K562 (cell line): ENCODE measurements around the gene CLNK. TPM values are rescaled to one million over a fixed set of nuclear protein-coding genes. Genes with fewer than 3 reads are reported as not detected.

Source experiments
- ATAC-seq: fragments of 200-7000 bp; cut with Tn5 transposase; 3 replicates; pipeline ENCODE4 v1.9.1; 2020; ENCODE audit warnings: moderate library complexity
- BruUV-seq: library from RNA; stranded (reverse); fragments of 400-500 nt; replicated peaks from 2 replicates; lab custom pipeline; 2021; lab: Mats Ljungman, UMichigan
- CTCF ChIA-PET: fragments of 300-600 bp; formaldehyde crosslinking; extraction: SDS; loops from one replicate; lab custom pipeline; 2021; ENCODE audit warnings: low intra/inter-chr PET ratio; lab: Yijun Ruan, JAX
- POLR2A ChIA-PET: fragments of 300-600, 350-650 bp; sonication (Branson Sonifier 250); formaldehyde crosslinking; extraction: SDS; loops from one replicate; lab custom pipeline; 2021; ENCODE audit warnings: antibody characterized with exemption, inconsistent platforms; lab: Yijun Ruan, JAX
- DNase-seq, 4 experiments: peaks; one replicate each; pipeline versions ENCODE4 v3.0.0 to v3.0.0-alpha.2; 2011 to 2018; ENCODE audit warnings: low spot score in 3 of 4, mixed read lengths in 3 of 4; ENCODE audit errors: extremely low read depth in 1 of 4
- FAIRE-seq: peaks from 2 replicates; lab custom pipeline; 2011; peaks lifted over from hg19 to GRCh38; lab: Jason Lieb, UNC
- H2AFZ ChIP-seq: 2 replicates; pipeline ENCODE4 v1.6.0; 2011; ENCODE audit warnings: low read depth, low read length, control low read depth, inconsistent platforms
- H3K27ac ChIP-seq: fragments of 200-600 bp; 3 replicates; pipeline ENCODE4 v1.8.0; 2011; ENCODE audit warnings: low read depth, mild to moderate bottlenecking, control low read depth, inconsistent platforms, low read length, moderate library complexity, mixed read lengths; ENCODE audit errors: extremely low read depth
- H3K27me3 ChIP-seq, 2 experiments: fragments of 300-600 bp in 1 of 2; 2 replicates in 1 of 2; 3 replicates in 1 of 2; pipeline versions ENCODE4 v1.6.0 to v1.8.0; 2011; ENCODE audit warnings: inconsistent platforms in 2 of 2, low read length in 2 of 2, mild to moderate bottlenecking in 1 of 2, mixed read lengths in 1 of 2, moderate library complexity in 1 of 2; ENCODE audit not compliant: control insufficient read depth in 2 of 2, insufficient read depth in 2 of 2
- H3K36me3 ChIP-seq: fragments of 300-600 bp; 3 replicates; pipeline ENCODE4 v1.8.0; 2011; ENCODE audit warnings: mild to moderate bottlenecking, low read length, inconsistent platforms; ENCODE audit not compliant: control insufficient read depth, insufficient read depth
- H3K4me1 ChIP-seq, 2 experiments: fragments of 200-600 bp in 1 of 2; replicated peaks in 1 of 2; 2 replicates in 1 of 2; 3 replicates in 1 of 2; pipeline versions ENCODE4 v1.5.1 to v1.8.0; 2011; ENCODE audit warnings: inconsistent platforms in 2 of 2, low read length in 2 of 2, mild to moderate bottlenecking in 1 of 2, mixed read lengths in 1 of 2, moderate library complexity in 1 of 2; ENCODE audit not compliant: control insufficient read depth in 2 of 2, insufficient read depth in 2 of 2
- H3K4me2 ChIP-seq: 2 replicates; pipeline ENCODE4 v1.6.1; 2011; ENCODE audit warnings: low read length, control low read depth, inconsistent platforms, mixed read lengths; ENCODE audit not compliant: insufficient read depth
- H3K4me3 ChIP-seq: fragments of 200-600 bp; sonication (generic), shearing (Covaris generic); 2 replicates; pipeline ENCODE4 v1.5.1; 2016; ENCODE audit warnings: control low read depth, inconsistent platforms
- H3K79me2 ChIP-seq: fragments of 200-600 bp; 3 replicates; pipeline ENCODE4 v1.8.0; 2011; ENCODE audit warnings: low read length, inconsistent platforms; ENCODE audit not compliant: control insufficient read depth, insufficient read depth
- H3K9ac ChIP-seq, 2 experiments: 2 replicates each; pipeline versions ENCODE4 v1.6.0 to v1.6.1; 2011; ENCODE audit warnings: low read depth in 2 of 2, low read length in 2 of 2, control low read depth in 1 of 2, inconsistent platforms in 1 of 2, mild to moderate bottlenecking in 1 of 2, mixed read lengths in 1 of 2; ENCODE audit not compliant: insufficient read depth in 1 of 2
- H3K9me1 ChIP-seq: one replicate; pipeline ENCODE4 v1.6.0; 2011; ENCODE audit warnings: inconsistent platforms, mild to moderate bottlenecking, low read length, moderate library complexity; ENCODE audit not compliant: control insufficient read depth, insufficient read depth
- H3K9me3 ChIP-seq: replicated peaks from 2 replicates; pipeline ENCODE4 v1.5.1; 2011; ENCODE audit warnings: low read depth, low read length, inconsistent platforms; ENCODE audit not compliant: control insufficient read depth, insufficient read depth
- H4K20me1 ChIP-seq: replicated peaks from 2 replicates; pipeline ENCODE4 v1.6.1; 2011; ENCODE audit warnings: low read length, inconsistent platforms, mixed read lengths; ENCODE audit not compliant: control insufficient read depth, insufficient read depth
- CBX1 ChIP-seq: sonication (generic); IDR thresholded peaks from 2 replicates; pipeline ENCODE4 v1.6.1; 2016; ENCODE audit warnings: antibody characterized with exemption, low read depth, mild to moderate bottlenecking
- DNMT1 ChIP-seq: fragments of 450-650 bp; IDR thresholded peaks from 2 replicates; pipeline ENCODE4 v1.6.1; 2016; ENCODE audit warnings: antibody characterized with exemption, mild to moderate bottlenecking
- ESRRB ChIP-seq: fragments of 250-450 bp; sonication (Bioruptor Pico); IDR thresholded peaks from 2 replicates; pipeline ENCODE4 v1.5.0; 2020; ENCODE audit warnings: mild to moderate bottlenecking, moderate library complexity, borderline replicate concordance
- HDAC2 ChIP-seq: fragments of 450-650 bp; IDR thresholded peaks from 2 replicates; pipeline ENCODE4 v1.6.1; 2016; ENCODE audit warnings: mild to moderate bottlenecking
- NCOA6 ChIP-seq: fragments of 450-650 bp; IDR thresholded peaks from 2 replicates; pipeline ENCODE4 v1.6.1; 2017; ENCODE audit warnings: mild to moderate bottlenecking
- SMARCA5 ChIP-seq: fragments of 450-650 bp; IDR thresholded peaks from 2 replicates; pipeline ENCODE4 v1.6.1; 2016
- SRSF7 ChIP-seq: fragments of 200-400 bp; formaldehyde crosslinking; optimal IDR thresholded peaks from 2 replicates; pipeline ENCODE3; 2017; ENCODE audit warnings: mild to moderate bottlenecking, low read depth, low read length
- ZNF507 ChIP-seq: conservative IDR thresholded peaks from 2 replicates; pipeline ENCODE4 v1.6.1; 2017; ENCODE audit warnings: missing genetic modification characterization, missing compliant biosample characterization
- ZNF586 ChIP-seq: fragments of 450-650 bp; formaldehyde crosslinking; conservative IDR thresholded peaks from 2 replicates; pipeline ENCODE4 v1.4.0; 2020; ENCODE audit warnings: mild to moderate bottlenecking, moderate library complexity
- ZNF589 ChIP-seq: fragments of 200-800 bp; sonication (Bioruptor generic); IDR thresholded peaks from 2 replicates; pipeline ENCODE4 v1.6.1; 2016; ENCODE audit warnings: low read depth, missing genetic modification characterization, missing compliant biosample characterization
- WGBS: fragments of 100-300 bp; shearing (Covaris generic); methylation state at CpG from one replicate; pipeline ENCODE4 v1.1.6; 2016; ENCODE audit warnings: low coverage, mixed read lengths; ENCODE audit not compliant: insufficient coverage; ENCODE audit errors: missing lambda C conversion rate; 5-methylcytosine and 5-hydroxymethylcytosine counted together
- in situ Hi-C: fragments of 300-500 bp; cut with MboI; formaldehyde crosslinking; loops from 4 replicates; pipeline ENCODE4 v1.15.0; 2018; ENCODE audit warnings: inconsistent platforms, mixed read lengths
- intact Hi-C: fragments of 100-400 bp; cut with micrococcal nuclease; formaldehyde crosslinking; loops from 2 replicates; pipeline ENCODE4 v1.14.2; 2022
- polyA plus RNA-seq, 8 experiments: library from polyadenylated mRNA; depleted of rRNA in 4 of 8; stranded (reverse) in 5 of 8; unstranded in 3 of 8; fragments of >200 nt; fragmentation: Nextera tagmentation in 2 of 8; fragmentation: Illumina TruSeq in 1 of 8; extraction: Ambion mirVana in 2 of 8; extraction: Trizol in 1 of 8; gene quantifications; 2 replicates each; pipeline versions ENCODE4 v1.2.1 to v1.2.3, GENCODE V29; 2011 to 2014; ENCODE audit warnings: inconsistent platforms in 1 of 8, missing spikeins in 1 of 8
- total RNA-seq, 7 experiments: library from RNA; depleted of rRNA in 6 of 7; stranded (reverse); fragments of >200 nt in 6 of 7; fragmentation: Illumina TruSeq in 2 of 7; extraction: Trizol in 2 of 7; gene quantifications; 2 replicates each; pipeline versions ENCODE4 v1.2.1 to v1.2.3, GENCODE V29; 2011 to 2021; ENCODE audit warnings: low replicate concordance in 1 of 7
- TF ChIP-seq, protein P1 (sequence below): IDR thresholded peaks from 3 replicates; pipeline ENCODE4 v1.6.1; 2011; ENCODE audit warnings: borderline replicate concordance, mild to moderate bottlenecking; ENCODE audit not compliant: insufficient read length, insufficient read depth
- TF ChIP-seq, protein P2 (sequence below): fragments of 250-450 bp; sonication (Bioruptor Pico); IDR thresholded peaks from 2 replicates; pipeline ENCODE4 v1.8.0; 2021; ENCODE audit warnings: moderate library complexity, mild to moderate bottlenecking, inconsistent platforms

CLNK gene
- total and polyA plus RNA-seq, 9 of the 15 experiments (the other 6 are each of a cell fraction or from before 2014, with no cell fraction given): not detected

DNA sequence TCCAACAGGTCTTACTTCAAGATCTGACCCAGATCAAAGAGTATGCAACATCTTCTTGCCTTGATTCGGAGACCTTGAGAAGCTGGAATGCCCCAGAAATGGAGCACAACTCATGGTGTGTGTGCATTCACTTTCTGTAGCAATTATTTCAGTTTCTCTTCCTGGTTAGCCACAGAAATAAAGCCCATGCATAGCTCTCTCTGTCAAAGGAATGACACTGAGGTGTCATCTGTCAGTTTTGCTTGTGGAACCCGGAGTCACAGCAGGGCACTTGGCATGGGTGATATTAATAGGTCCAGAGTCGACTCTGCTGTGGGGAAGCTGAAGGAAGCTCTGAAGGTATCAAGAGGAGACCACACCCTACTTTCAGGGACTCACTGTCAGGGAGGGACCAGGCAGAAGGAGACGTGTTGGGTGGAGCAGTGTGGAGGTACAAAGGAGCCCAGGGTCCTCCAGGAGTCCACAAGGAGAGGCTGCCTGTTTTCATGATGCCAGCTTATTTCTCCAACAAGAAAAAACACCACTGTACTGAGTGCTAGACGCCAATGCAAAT, 10.7 kb downstream of the CLNK start:
- BruUV-seq: no TSS peak
- Histone ChIP-seq H4K20me1 (no peaks in the 10 kb centered on the region), H3K27ac (no peak overlapping the region), H3K79me2 (no peaks in the 10 kb centered on the region), H3K27me3 (no peaks in the 10 kb centered on the region), H3K9ac (no peak overlapping the region), H3K4me1 (no peaks in the 10 kb centered on the region), H3K36me3 (no peaks in the 10 kb centered on the region), H3K4me3 (no peak overlapping the region), H2AFZ (no peak overlapping the region), H3K9me1 (no peaks in the 10 kb centered on the region), H3K4me2 (no peak overlapping the region), H3K9me3 (no peaks in the 10 kb centered on the region)
- intact Hi-C loops: no loop called here
- ATAC-seq: no peak
- ChIA-PET POLR2A (interaction anchor here (0.6 kb wide), 1 partner anchor 445 kb away, joined by 3 read pairs; no protein-coding TSS in a partner anchor), CTCF (no interaction called here)
- 0% methylated on average over 5 of the region's 5 CpGs for WGBS
- FAIRE-seq: no peak
- in situ Hi-C loops: no loop called here
- no peak for TF ChIP-seq ZNF507
- TF ChIP-seq CBX1: no peak
- no peak for TF ChIP-seq HDAC2
- TF ChIP-seq, protein P1, sequence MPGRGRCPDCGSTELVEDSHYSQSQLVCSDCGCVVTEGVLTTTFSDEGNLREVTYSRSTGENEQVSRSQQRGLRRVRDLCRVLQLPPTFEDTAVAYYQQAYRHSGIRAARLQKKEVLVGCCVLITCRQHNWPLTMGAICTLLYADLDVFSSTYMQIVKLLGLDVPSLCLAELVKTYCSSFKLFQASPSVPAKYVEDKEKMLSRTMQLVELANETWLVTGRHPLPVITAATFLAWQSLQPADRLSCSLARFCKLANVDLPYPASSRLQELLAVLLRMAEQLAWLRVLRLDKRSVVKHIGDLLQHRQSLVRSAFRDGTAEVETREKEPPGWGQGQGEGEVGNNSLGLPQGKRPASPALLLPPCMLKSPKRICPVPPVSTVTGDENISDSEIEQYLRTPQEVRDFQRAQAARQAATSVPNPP: no peak
- TF ChIP-seq DNMT1: no peak
- TF ChIP-seq ESRRB (CRISPR knock-in tag): no peak
- no peak for TF ChIP-seq NCOA6
- TF ChIP-seq SMARCA5: no peak
- TF ChIP-seq ZNF589 (CRISPR knock-in tag): no peak
- TF ChIP-seq, protein P2, sequence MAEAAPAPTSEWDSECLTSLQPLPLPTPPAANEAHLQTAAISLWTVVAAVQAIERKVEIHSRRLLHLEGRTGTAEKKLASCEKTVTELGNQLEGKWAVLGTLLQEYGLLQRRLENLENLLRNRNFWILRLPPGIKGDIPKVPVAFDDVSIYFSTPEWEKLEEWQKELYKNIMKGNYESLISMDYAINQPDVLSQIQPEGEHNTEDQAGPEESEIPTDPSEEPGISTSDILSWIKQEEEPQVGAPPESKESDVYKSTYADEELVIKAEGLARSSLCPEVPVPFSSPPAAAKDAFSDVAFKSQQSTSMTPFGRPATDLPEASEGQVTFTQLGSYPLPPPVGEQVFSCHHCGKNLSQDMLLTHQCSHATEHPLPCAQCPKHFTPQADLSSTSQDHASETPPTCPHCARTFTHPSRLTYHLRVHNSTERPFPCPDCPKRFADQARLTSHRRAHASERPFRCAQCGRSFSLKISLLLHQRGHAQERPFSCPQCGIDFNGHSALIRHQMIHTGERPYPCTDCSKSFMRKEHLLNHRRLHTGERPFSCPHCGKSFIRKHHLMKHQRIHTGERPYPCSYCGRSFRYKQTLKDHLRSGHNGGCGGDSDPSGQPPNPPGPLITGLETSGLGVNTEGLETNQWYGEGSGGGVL (CRISPR knock-in tag): no peak
- TF ChIP-seq ZNF586: no peak
- TF ChIP-seq SRSF7: no peak
- DNase-seq: no peak
